GM21381 (cell line): ENCODE measurements around the gene HID1.
"Not testable (repeated sequence)": the region's sequence is repeated elsewhere in the genome, so short reads cannot be mapped to it uniquely, and the experiment has no call there.

ENCODE experiments used
- ATAC-seq: cut with Tn5 transposase; IDR thresholded peaks from one replicate; pipeline ENCODE4 v1.9.1; 2021; ENCODE audit warnings: mild to moderate bottlenecking, moderate library complexity; ENCODE audit not compliant: unreplicated experiment

Gene HID1, protein sequence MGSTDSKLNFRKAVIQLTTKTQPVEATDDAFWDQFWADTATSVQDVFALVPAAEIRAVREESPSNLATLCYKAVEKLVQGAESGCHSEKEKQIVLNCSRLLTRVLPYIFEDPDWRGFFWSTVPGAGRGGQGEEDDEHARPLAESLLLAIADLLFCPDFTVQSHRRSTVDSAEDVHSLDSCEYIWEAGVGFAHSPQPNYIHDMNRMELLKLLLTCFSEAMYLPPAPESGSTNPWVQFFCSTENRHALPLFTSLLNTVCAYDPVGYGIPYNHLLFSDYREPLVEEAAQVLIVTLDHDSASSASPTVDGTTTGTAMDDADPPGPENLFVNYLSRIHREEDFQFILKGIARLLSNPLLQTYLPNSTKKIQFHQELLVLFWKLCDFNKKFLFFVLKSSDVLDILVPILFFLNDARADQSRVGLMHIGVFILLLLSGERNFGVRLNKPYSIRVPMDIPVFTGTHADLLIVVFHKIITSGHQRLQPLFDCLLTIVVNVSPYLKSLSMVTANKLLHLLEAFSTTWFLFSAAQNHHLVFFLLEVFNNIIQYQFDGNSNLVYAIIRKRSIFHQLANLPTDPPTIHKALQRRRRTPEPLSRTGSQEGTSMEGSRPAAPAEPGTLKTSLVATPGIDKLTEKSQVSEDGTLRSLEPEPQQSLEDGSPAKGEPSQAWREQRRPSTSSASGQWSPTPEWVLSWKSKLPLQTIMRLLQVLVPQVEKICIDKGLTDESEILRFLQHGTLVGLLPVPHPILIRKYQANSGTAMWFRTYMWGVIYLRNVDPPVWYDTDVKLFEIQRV

DNA sequence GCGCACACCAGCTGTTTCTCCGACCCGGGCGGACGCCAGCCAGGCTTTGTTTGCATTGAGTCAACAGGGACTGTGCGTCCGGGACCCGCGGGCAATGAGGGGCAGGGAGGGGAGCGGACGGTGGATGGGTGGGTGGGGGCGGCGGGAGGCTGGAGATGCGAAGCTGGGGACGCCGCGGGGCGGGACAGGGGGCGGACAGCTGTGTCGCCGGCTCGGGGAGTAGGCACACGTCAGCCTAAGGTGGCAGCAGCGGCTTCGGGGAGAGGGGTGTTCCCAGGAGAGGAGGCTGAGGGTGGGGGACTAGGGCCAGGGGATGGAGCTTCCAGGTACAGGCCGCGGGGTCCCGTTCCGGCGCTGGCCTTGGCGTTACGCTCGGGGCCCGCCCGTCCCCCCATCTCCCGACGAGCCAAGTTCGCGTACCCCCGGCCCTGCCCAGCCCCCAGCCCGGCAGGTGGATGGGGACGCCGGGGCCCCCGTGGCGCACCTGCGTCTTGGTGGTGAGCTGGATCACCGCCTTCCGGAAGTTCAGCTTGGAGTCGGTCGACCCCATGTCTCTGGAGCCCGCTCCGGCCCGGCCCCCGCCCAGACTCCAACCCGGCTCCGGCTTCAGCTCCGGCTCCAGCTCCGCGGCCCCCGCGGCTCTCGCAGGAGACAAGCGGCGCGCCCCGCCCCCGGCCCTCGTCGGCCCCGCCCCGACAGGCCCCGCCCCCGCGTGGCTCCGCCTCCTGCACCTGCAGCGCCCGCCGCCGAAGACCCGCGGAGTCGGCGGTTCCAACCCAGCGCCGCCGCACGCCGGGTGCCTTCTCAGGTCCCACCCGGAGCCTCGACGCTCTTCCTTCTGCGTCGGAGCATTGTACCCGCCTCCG is at the start of gene HID1:
Gene HID1 (minus strand): TSS at position 653 of the 866 bp plus-strand sequence. CDS start 103 bp downstream, at position 550.
- ATAC-seq, result no peak

DNA sequence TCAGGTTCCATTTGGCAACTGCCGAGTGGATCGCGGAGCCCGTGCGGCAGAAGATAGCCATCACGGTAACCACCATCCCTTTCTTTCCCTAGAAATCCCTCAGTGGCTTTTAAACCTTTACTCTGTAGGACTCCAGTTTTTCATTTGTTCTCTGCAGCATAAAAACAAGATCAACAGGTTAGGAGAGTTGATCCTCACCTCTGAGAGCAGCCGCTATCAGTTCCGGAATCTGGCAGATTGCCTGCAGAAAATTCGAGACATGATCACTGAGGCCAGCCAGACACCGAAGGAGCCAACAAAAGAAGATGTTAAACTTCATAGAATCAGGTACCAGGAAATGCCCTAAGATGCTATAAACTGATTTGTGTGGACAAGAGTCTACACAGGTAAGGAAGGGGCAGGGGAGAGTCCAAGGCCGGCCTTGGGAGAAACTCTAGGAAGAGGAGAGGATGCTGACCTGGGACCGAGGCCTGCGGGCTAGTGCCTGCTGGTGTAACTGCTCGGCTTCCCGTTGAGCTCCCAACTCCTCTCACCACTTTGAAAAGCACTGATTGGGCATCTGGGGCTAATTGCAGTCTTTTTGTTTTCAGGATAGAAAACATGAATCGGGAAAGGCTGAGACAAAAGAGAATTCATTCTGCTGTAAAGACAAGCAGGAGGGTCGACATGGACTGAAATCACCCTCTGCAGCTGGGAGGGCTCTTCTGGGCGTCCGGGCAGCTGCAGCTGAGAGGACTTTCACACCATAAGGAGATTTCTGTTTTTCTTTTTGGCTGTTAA is 48.0 kb upstream of the HID1 start:
- ATAC-seq, result no peak

DNA sequence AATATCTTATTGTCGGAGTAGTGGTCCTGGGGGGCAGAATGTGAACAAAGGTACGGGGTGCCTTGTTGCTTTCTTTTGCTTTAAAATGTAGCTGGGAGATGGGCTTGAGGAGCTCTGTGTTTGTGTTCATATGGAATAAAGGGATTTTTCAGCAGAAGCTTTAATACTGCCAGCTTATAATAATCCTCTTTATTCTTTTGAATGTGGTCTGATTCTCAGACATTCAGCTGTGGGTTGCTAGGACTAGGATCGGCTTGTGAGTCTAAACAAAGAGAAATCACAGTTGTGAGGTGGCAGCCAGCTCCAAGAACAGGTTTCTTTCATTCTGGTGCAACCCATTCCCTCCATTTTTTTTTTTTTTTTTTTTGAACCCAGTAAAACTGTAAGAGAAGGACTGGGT is 47.2 kb upstream of the HID1 start:
- no peak for ATAC-seq

DNA sequence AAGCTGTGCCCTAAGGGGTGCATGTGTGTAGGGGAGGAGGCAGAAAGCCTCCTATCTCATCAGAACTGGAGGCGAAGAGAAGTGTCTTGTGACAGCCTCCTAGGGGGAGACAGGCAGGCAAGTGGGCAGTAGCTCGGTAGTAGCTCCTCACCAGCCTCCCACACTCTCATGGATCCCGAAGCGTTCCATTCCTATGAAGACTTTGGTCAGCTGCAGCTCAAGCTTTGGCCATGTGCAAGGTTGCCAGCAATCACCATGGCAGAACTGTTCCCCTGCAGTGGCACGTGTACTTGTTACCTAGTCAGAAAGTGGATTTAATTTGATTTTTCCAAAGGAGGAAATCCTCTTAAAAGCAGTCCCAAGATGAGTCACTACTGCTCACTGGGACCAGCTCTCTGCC is 46.6 kb upstream of the HID1 start:
- no peak for ATAC-seq

DNA sequence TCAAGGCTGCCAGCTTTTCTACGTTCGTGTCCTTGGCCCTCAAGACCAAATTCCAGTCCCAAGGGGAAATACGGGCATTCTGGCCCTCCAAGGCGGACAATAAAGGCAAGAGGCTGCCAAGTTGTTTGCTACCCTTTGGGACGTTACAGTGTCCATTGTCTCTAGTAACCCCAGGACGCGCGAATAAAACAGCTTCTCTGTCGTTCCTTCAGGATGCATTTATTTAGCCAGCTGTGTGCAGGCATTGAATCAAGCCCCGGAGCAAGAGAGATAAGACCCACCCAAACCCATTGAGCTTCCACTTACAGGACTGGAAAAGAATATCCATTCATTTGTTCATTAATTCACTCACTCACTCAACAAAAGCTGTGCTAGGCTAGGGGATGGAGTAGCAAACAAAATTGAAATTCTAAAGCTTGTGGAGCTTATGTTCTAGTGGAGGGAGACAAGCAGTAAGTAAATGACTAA is 40.6 kb upstream of the HID1 start:
- no peak for ATAC-seq

DNA sequence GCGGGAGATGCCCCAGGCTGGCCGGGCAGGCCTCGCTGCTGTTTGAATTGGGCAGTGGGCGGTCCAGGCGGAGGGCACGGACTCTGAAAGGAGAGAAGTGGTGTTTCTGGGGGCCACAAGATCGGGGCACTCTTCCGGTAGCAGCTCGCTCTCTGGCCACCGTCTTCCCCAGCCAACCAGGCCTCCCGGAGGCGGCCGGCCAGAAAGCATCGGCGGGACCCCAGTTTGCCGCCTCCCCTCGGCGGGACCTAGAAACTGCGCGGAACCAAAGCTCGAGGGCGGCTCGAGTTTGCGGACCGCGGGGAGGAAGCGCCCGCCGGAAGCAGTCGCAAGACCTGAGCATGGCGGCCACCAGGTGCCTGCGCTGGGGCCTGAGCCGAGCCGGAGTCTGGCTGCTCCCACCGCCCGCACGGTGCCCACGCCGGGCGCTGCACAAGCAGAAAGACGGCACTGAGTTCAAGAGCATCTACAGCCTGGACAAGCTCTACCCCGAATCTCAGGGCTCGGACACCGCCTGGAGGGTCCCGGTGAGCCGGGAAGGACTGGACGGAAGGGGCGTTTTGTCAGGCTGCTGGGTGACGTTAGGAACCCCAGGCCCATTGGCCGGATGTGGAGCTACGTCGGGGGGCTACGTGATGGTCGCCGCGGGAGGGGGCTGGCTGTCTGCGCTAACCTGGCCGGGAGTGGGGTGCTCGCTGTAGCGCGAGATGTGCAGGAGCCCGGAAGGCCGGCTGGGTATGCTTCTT is 40.0 kb upstream of the HID1 start, which contains the start of gene MRPL58:
Gene MRPL58 (plus strand): TSS at position 325 of the 746 bp plus-strand sequence. CDS start 17 bp downstream, at position 342.
- ATAC-seq, result peak; percentile 87

DNA sequence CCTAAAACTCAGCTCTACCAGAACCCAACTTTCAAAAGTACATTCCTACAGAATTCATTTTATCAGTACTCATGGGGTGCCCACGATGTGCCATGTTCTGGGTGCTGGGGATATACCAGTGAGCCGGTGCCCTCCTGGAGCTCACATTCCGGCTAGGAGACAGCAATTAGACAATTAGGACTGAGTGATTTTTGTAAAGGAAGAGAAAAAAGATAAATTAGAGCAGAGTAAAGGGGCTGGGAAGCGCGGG is 39.5 kb upstream of the HID1 start:
- no peak for ATAC-seq

DNA sequence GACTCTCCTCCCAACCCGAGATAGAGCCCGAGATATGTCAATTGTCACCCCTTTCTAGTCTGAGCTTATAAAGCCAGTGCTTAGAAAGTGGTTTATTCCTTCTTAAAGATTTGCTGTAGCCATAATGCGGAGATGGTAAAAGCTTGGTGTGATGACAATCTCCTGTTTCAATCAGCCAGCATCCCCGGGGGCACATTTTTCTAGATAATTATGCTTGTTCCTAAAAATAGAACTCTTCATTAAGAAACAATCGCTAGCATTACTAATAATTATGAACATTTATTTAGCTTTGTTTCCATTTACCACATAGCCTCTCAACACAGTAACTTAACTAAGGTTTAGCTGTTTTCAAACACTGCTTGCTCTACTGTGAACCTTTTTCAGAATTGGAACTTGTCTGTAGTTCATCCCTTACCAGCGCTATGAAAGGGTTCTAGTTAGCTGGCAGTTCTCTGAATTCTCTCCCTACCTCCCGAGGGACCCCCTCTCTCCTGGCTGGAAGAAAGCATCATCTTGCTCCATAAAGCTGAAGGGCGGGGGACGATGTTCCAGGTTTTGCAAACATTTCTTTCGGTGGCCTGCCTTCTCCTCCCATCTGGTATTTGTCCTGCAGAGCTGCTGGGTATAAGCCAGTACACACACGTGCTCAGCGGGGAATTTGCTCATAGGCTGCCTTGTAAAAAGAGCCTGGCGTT is 39.0 kb upstream of the HID1 start:
- no peak for ATAC-seq

DNA sequence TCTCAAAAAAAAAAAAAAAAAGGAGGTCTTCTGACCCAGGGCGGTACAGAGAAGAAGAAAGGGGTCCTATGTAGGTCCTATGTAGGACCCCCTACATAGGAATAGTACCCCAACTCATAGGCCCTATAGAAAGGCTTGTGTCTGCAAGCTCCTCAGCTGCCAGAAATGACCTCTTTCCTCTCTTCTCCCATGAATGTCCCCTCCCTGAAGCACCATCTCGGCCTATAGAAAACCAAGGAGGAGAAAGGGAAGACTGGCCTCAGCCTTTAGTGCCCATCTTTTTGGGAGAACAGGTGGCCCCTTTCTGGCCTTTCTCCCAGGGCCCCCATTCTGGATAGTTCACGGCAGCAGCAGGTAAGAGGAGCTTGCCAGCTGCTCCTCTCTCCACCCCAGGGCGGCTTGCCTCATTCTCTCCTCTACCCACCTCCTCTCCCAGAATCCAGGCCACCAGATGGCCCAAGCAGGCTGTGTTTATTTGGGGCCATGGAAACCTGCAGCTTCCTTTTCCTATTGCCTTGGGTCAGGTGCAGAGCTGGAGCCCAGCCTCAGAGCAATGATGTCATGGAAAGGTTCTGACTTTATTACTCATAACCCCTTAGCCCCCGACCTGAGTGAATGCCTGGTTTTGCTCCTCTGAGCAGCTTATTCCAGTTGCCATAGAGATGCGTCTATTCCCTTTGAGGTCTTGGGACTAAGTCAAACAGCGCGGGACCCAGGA is 38.3 kb upstream of the HID1 start:
- no peak for ATAC-seq

DNA sequence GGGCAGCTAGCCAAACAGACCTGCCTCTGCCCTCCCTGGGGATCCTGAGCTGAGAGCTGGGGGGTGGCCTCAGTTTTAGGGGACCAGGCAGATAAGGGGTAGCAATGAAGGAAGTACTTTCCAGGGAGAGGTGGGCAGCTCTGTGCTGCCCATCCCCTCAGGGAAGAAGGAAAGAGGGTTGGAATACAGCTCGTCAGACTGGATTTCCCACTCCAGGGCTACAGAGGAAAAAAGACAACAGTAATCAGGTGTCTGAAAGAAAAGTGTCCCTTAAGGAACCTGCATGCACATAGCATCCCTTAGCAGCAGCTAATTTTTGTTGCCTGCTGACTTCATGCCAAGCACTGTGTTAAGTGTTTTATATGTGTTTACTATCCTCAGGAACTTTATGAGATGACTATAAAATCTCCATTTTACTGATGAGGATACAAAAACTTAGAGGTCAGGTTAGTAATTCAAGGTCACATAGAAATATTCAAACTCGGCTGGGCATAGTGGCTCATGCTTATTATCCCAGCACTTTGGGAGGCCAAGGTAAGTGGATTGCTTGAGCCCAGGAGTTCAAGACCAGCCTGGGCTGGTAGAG is 36.7 kb upstream of the HID1 start:
- no peak for ATAC-seq

DNA sequence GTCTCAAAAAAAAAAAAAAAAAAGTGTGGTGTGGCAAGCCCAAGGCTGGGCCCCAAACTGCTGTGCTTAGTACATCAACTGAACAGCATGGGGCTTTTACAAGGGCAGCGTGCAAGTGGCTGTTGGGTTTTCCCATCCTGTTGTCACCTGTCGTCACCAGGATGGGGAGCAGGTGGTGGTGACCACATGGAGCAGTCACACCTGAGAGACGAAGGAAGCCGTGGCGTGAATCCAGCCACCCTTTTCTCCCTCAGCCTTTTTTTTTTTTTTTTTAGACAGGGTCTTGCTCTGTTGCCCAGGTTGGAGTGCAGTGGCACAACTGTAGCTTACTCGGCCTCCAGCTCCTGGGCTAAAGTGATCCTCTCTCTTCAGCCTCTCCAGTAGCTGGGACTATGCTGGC is 35.8 kb upstream of the HID1 start:
- no peak for ATAC-seq

DNA sequence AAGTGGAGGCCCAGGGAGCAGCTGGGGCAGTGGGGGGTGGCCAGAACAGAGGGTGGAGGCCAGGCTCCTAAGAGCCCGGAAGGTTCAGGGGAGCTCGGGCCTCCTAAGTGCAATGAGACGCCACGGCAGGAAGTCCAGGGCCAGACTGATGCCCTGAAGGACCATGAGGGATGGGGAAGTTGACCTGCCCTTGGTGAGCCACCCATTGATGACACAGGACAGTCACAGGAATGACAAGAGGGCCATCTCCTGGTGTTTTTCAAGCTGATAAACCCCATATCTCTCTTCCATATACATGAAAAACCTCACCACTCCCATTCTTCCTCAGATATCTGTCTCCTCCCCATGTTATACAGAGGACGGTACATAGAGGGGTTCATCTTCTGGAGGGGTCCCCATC is 34.1 kb upstream of the HID1 start:
- ATAC-seq, result no peak

DNA sequence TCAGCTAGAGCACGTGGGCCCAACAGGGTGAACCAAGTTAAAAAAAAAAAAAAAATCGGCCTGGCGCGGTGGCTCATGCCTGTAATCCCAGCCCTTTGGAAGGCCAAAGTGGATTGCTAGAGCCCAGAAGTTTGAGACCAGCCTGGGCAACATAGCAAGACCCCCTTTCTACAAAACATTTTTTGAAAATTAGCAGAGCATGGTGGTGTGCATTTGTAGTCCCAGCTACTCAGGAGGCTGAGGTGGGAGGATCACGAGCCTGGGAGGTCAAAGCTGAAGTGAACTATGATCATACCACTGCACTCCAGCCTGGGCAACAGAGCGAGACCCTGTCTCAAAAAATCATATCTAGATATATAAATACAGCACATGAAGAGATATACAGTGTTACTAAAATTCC is 33.5 kb upstream of the HID1 start:
- ATAC-seq, result not testable (repeated sequence)

DNA sequence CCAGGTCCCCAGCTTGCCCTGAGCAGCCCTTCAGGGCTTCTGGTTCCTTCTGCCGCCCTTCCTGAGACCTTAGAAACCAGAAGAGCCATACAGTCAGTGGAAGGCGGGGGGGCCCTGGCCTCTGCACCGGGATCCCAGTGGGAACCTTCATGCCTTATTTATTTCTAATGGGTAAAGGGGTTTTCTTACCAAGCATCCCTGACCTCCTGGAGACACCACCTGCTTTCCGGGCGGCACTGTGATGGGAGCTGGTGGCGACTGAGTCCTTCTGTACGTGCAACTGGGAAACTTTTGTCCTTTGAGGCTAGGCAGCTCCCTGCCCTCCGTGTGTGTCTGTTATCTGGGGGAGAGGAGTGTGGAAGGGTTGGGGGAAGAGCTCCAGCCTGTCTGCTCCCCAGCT is 32.7 kb upstream of the HID1 start:
- no peak for ATAC-seq

DNA sequence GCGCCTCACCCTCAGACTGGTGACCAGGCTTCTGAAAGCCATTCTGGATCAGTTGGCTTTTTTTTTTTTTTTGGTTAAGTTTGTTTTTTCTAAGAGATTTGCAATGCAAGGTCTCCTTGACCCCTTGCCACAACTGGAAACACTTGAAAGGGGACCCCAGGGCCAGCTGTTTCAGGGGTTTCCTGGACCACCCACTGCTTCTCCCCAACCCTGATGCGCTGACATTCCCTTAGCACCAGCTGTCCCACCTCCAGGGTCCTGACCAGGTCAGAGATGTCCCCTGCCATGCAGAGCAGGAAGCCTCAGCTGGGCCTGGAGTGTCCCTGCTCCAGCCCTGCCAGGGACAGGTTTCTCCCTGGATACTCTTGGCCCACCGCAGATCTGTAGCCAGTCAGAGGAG is 31.8 kb upstream of the HID1 start:
- ATAC-seq, result no peak

DNA sequence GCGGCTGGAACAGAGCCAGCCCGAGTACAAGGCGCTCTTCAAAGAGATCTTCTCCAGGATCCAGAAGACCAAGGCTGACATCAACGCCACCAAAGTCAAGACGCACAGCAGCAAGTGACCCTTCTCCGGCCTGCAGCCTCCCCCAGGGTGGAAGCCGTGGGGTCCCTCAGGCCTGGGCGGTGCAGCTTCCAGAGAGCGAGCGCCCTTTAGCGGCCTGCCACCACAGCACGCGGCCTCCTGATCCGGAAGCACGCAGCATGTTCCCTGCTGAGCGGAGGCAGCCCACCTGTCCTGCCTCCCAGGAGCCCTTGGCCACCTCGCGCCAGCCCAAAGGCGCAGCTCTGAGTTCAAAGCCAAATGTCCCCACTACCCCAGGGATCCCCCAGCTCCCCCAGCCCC is 31.4 kb upstream of the HID1 start:
- no peak for ATAC-seq

DNA sequence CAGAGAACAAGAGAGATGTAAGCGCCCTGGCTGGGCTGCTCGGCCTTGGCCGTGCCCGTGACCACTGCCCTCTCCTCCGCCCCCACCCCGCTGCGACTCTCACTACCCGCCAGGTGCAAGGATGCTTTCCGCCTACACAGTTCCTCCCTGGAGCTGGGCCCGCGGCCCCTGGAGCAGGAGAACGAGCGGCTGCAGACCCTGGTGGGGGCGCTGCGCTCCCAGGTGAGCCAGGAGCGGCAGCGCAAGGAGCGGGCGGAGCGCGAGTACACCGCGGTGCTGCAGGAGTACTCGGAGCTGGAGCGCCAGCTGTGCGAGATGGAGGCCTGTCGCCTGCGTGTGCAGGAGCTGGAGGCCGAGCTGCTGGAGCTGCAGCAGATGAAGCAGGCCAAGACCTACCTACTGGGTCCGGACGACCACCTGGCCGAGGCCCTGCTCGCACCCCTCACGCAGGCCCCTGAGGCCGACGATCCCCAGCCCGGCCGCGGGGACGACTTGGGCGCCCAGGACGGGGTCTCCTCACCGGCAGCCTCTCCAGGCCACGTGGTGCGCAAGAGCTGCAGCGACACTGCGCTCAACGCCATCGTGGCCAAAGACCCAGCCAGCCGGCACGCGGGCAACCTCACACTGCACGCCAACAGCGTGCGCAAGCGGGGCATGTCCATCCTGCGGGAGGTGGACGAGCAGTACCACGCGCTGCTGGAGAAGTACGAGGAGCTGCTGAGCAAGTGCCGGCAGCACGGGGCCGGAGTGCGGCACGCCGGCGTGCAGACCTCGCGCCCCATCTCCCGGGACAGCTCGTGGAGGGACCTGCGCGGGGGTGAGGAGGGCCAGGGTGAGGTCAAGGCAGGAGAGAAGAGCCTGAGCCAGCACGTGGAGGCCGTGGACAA is 30.8 kb upstream of the HID1 start:
- no peak for ATAC-seq
